AG08395 (cell line): ENCODE results near the gene ACTG1.
A peak's percentile ranks its signal among the peaks of the same experiment; 100 is the strongest.

ENCODE experiments used
- DNase-seq: peaks from one replicate; pipeline ENCODE4 v3.0.0; 2012; ENCODE audit warnings: mixed read lengths, low spot score

ACTG1 gene

DNA sequence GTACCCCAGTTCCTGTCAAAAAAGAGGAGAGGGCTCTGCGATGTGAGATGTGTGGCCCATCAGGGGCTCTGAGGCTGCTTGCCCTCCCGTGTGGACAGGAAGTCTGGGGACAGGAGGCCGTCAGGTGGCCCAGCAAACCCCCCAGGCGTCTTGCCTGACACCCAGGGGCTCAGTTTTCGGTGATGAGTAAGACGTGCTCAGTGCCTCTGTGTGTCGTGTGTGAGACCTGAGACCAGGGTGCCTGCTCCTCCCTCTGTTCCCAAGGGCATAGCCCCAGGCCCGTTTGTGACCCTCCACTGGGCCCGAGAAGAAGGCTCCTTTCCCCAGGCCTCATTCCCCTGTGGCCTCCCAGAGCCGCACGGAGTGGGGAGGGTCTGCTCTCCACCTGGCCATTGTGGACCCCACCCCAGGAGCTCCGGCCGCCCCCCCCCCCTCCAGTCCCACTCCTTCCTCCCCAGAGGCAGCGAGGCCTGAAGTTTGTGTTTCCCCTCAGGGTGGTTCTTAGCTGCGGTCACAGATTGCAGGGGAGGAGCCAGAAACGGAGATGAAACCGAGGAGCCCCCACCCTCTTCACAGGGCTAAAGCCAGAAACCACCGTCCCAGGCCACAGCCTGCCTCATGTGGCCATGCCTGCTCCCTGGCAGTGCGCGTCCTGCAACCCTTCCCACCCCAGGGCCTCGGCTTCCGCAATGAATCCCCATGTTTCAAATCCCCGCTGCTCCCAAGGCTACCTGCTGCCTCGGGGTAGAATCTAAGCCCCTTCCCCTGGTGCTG, 4.9 kb upstream of the ACTG1 start:
- DNase-seq, result peak; percentile 40

DNA sequence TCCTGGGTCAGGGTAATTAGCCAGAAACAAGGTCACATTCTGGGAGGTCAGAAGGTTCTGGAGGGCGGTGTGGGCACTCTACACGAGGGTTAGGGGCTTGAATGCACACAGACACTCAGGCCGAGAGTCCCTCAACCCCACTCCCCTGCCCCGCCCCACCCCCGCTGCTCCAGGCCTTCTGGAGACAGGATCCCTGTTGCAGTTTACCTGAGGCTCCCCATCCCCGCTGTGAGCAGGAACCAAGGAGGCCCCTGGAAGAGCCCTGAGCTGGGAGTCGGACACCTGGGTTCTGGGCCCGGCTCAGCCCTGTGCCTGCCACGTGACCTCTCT, 4.4 kb upstream of the ACTG1 start:
- no peak for DNase-seq

DNA sequence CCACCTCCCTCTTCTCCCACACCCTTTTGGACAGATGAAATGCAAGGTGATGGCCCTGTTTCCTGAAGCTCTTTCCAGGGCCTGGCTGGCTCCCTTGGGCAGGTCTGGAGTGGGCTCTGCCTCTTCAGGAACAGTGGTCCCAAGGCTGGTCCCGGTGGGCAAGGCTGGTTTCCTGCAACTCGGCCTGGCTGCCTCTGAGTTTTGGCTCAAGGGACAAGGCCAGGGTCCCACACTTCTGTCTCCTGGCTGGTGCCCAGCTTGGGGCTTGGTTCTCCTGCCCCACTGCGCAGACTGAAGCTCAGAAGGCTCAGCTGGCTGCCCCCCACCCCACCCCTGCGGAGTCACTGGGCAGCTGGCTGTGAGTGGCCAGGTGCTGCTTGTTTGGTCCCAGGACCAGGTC, 3.8 kb upstream of the ACTG1 start:
- no peak for DNase-seq

DNA sequence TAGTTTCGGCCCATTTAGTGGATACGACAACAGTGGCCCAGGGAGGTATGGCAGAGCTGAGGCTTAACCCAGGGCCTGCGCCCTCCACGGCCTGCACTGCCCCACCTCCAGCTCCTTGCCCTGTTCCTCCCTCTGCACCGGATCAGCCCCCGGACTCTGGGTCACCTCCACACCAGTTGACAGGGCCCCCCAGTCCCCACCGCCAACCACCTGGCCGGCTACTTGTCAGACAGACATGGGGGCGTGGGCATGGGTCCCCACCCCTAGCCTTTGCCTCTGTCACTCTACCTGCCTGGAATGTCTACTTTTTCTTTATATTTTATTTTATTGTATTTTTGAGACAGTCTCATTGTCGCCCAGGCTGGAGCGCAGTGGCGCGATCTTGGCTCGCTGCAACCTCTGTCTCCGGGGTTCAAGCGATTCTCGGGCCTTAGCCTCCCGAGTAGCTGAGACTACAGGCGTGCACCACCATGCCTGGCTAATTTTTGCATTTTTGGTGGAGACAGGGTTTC, 3.0 kb upstream of the ACTG1 start:
- DNase-seq, result no peak

DNA sequence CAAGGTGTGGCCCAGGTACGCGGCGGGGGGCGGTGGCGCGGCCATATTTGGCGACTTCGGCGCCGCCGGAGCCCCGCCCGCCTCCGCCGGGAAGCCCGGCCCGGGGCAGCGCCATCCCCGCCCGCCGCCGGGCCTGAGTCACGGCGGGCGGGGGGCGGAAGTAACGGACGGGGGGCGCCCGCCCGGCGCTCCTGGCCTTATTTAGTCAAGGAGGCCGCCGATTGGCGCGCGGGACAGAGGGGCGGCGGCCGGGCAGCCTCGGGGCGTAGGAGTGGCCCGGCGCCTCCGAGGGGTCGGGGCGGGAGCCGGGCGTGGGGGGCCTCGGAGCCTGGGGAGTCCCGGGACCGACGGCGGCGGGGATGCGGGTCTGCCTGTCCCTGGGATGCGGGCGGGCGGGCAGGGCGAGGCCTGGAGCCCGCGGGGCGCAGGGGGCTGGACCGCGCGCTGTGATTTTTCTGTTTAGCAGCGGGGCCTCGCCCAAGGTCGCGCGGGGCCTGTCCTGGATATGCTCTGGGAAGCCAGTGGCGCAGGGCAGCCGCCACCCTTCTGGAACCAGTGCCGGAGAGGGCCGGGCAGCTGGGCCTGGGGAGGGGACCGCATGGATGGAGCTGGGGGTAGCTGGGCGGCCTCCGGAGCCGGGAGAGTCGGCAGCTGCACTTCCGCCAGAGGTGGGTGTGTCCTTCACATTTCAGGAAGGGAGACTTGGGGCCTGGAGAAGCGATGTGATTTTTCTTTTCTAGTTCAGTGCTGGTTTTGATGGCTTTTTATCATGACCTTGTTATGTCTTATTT, 2.3 kb upstream of the ACTG1 start:
- peak; percentile 85 for DNase-seq

DNA sequence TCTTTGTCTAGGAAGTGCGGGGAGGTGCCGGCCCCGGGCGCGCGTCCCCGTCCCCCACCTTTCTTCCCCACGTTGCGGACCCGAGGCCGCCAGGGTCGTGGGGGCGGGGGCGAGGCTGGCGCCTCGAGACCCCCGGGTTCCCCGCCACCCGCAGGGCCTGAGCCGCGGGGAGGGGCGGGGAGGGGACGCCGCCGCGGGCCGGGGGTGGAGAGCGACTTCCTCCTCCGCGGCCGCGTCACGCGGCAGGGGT, 1.8 kb upstream of the ACTG1 start:
- no peak for DNase-seq

DNA sequence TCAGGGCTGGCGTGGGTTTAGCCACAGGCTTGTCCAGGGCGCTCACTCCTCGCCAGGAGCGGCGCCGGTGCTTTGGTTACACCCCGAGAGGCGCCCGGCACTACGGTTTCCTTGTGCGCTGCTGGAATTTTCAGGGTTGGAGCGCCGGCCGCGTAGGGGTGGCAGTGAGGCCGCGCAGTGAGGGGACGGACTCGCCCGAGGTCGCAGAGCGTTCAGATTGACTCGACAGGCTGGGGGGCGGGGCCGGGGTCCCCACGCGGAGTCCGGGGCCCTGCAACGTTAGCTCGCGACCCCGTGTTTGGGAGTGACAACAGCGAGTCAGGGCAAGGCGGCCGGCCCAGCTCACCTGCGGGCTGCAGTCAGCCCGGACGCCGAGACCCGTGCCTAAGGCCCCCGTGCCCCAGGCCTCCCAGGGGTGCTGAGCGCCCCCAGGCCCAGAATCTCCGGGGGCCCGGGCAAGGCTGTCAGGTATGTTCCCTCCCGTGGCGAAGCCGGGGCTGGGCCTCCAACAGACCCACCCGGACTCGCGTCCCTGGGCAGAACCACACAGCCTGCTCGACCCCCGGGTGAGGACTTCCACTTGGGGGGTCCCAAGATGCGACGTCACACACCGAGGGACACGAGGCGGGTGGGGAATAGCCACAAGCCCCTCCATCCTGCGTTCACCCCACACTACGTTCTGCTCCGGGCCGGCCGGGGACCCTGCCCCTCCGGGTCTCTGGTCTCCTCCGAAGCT, 1.3 kb upstream of the ACTG1 start:
- DNase-seq, result peak; percentile 54

DNA sequence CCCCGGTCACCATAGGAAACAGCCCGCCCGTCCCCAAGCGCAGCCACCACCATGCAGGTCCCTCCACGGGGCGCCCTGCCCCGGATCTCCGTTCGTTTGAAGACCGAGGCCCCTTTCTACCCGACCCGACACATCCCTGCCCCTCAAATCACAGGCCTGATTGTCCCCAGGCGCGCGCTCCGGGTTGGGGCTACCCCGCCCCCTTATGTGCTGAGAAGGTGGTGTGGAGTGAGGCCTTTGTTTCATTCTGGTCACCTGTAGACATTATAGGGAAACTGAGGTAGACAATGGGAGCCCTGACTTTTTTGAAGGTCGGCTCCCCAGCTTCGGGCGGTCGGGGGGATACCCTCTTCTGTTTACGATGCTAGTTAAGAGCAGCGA, 763 bp upstream of the ACTG1 start:
- peak; percentile 38 for DNase-seq

DNA sequence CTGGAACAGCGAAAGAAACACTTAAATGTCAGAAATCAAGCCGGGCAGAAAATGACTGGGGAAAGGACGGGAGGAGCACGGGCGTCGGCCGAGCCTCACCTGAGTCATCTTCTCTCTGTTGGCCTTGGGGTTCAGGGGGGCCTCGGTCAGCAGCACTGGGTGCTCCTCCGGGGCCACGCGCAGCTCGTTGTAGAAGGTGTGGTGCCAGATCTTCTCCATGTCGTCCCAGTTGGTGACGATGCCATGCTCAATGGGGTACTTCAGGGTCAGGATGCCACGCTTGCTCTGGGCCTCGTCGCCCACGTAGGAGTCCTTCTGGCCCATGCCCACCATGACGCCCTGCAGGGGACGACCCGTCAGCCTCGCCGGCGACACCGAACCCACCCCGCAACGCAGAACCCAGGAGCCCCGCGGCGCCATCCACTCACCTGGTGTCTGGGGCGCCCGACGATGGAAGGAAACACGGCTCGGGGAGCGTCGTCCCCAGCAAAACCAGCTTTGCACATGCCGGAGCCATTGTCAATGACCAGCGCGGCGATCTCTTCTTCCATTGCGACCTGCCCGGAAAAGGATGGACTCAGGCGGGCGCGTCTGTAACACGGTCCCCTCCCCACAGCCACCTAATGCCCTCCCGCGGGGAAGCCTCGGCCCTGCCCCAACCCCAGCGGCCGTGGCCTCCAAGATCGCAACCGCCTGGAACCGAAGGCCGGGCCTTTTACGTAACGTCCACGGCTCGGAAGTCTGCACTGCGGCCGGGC, 616 bp downstream of the ACTG1 start:
- no peak for DNase-seq

DNA sequence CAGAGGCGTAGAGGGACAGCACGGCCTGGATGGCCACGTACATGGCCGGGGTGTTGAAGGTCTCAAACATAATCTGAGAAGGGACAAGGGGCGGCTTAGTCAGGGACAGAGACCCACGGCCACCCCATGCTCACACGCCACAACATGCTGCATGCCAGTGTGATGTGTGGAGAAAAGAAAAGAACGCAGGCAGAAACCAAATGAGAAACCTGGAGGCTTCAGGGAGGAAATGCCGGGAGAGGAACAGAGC, 1.1 kb downstream of the ACTG1 start:
- DNase-seq, result no peak

DNA sequence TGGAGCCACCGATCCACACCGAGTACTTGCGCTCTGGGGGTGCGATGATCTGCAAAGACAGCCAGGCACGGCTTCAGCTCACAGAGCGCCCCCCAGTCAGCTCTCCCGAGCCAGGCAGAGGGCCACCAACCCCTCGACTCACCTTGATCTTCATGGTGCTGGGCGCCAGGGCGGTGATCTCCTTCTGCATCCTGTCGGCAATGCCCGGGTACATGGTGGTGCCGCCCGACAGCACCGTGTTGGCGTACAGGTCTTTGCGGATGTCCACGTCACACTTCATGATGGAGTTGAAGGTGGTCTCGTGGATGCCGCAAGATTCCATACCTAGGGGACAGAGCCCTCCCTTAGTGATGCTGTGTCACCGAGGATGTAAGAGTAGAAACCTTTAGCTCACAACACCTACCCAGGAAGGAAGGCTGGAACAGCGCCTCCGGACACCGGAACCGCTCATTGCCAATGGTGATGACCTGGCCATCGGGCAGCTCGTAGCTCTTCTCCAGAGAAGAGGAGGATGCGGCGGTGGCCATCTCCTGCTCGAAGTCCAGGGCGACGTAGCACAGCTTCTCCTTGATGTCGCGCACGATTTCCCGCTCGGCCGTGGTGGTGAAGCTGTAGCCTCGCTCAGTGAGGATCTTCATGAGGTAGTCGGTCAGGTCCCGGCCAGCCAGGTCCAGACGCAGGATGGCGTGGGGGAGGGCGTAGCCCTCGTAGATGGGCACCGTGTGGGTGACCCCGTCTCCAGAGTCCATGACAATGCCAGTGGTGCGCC, 1.6 kb downstream of the ACTG1 start:
- DNase-seq, result no peak

DNA sequence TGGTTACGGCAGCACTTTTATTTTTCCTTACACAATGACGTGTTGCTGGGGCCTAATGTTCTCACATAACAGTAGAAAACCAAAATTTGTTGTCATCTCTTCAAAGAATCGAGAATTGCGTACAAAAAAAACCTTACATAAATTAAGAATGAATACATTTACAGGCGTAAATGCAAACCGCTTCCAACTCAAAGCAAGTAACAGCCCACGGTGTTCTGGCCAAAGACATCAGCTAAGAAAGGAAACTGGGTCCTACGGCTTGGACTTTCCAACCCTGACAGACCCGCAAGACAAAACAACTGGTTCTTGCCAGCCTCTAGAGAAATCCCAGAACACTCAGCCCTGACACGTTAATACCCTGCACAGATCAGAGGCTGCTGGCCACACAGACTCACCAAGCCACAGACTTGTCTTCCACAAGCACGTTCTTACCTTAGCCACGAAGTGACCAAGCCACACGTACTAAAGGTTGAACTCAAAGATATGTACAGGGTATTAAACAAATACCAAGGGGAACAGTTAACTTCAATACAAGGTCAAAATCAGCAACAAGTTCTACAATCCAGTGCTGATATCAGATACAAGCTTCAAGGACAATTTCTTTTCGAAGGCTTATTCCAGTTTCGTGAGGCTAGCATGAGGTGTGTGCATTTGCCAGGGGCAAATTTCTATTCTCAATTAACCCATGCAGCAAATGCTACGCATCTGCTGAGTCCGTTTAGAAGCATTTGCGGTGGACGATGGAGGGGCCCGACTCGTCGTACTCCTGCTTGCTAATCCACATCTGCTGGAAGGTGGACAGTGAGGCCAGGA, 2.4 kb downstream of the ACTG1 start:
- no peak for DNase-seq

DNA sequence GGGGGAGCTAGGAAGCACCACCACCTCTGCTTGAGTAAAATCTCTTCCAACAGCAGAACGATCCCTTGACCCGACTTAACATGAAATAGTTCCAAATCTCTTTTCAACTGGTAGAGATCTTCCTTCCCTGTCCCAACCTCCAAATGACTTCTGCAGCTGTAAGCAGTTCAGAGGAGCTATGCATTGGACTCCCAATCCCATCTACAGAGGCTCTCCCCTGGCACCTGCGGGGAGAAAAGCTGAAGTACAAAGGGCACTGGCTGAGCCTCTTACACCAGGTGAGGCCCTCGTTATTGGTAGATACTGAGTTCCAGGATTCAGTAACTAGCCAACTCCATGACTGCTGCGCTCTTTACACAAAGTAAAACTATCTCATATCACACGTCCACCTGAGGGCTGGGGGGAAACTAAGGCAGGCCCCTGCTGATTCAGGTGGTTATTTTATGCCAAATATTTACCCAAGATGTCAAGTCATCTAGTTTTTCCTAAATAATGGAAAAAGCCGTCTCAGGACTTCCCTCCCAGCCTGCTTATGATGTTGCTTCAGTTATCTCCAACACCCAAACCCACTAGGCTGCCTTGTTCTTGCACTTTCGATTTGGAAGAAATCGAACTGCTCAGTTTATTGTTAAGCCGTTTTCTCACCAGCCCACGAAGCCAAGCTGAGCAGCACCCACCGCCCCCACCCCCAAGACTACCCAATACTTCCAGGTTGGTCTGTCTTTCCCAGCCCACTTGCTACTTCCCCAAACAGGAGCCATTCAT, 3.2 kb downstream of the ACTG1 start:
- no peak for DNase-seq

DNA sequence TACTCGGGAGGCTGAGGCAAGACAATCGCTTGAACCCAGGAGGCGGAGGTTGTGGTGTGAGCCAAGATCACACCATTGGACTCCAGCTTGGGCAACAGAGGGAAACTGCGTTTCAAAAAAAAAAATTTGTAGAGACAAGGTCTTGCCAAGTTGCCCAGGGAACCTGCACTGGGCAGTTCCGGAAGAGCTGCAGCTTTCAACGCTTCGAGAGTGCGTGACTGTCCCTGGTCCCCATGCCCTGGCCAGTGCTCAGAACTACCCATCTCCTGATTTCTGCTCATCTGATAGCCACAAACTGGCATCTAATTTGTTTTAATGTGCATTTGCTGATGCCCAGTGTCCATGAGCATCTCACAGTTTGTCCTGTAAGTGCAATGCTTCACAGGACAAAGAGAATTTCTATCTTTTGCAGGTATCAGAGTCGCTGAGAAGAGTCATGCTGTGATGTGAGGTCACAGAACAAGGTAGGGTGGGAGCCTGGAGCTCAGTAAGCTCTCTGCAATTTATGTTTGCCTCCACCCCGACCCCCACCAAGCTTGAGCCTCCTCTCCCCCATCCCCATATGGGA, 3.9 kb downstream of the ACTG1 start:
- DNase-seq, result no peak

DNA sequence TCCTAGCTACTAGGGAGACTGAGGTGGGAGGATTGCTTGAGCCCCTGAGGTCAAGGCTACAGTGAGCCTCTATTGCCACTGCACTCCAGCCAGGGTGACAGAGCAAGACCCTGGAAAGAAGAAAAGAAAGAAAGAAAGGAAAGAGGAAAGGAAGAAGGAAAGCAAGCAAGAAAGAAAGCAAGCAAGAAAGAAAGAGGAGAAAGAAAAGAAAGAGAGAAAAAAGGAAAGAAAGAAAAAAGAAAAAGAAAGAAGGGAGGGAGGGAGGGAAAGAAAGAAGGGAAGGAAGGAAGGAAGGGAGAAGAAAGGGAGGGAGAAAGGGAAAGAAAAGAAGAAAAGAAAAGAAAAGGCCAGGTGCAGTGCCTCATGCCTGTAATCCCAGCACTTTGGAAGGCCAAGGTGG, 9.0 kb downstream of the ACTG1 start:
- DNase-seq, result no peak

DNA sequence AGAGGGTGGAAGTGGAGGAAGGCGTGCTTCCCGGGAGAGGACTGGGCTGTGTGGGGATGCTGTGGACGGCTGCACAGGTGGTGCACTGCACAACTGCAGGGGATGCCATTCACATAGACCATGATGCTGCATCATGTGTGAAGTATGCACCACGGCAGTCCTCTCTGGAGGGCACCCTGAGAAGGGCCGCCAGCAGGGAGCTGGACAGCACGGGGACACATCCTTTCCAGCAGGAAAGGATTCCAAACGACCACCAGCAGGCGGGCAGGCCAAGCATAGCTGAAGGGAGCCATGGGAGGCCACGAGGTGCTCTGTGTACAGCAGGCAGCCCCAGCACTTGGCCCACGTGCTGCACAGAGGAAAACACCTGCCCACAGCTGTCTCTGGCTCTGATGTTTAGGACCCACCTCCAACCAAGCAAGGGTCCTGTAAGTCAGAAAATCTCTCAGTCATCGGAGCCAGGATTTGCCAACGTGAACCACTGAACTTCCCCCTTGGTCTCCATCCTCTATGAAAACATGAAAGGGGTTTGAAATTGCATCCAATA, 10.1 kb downstream of the ACTG1 start:
- DNase-seq, result no peak

DNA sequence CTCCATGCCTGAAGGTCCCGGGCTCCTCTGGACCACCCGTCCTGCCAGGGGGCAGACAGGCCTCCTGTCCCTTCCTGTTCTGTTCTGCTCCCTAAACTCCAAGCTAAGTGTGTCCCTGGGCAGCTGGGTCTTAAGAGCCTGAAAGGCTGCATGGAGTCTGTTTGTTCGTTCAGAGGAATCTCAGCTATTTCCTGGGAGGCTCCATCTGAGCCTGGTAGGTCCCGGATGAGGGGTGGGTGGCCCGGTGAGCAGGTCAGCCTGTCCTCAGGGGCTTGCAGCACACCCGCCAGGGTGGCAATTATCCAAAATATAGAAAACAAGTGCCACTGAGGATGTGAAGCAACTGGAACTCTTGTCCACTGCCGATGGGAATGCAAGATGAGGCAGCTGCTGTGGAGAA, 12.6 kb downstream of the ACTG1 start:
- DNase-seq, result peak; percentile 24

DNA sequence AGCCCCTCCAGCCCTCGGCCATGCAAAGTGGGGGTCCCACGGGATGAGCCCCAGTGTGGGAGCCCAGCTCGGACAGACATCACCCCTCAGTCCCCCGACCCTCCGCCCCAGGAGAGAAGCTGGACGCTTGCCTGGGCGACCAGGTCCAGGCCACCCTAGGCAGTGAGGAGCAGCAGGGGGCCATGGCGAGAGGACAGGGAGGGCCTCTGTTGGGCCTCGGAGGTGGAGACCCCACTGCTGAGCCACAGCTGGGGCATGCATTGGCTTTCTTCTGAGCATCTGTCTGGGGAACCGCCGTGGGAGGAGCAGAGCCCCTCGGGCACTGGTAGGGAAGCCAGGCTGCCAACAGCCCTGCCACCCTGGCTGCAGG, 13.0 kb downstream of the ACTG1 start:
- no peak for DNase-seq

DNA sequence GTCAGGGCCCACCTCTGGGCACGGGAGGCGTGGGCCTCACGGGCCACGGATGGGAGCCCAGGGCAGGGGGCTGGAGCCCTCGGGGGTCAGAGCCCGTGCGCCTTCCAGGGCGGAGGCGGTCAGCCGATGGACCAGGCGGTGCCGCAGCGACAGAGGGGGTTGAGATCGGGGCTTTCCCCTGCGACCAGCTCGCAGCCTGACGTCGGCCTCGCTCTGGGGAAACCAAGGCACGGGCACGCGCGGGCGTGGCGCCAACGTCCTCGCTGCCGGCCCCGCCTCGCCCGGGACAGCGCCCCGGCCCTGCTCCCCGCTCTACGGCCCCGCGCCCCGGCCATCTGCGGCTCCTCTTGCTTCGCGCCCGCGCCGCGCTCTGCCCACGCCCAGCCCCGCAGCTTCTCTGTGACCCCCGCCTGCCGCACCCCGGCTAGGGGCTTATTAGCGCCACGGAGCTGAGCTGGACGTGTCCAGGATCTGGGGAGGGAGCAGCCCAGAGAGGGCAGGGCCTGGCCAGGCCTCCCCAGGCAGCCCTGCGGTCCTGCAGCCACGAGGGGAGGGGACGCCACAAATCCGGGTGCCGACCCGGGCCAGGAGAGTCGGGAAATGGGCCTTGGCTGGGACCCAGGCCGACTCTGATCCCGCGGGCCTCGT, 13.5 kb downstream of the ACTG1 start:
- DNase-seq, result no peak
